HepG2 (cell line): ENCODE results near the gene COG5. TPM values are rescaled to one million over a fixed set of nuclear protein-coding genes. Genes with fewer than 3 reads are reported as not detected.

Source experiments
- ATAC-seq: fragments of 200-7000 bp; cut with Tn5 transposase; 3 replicates; pipeline ENCODE4 v1.9.1; 2020; ENCODE audit warnings: mild to moderate bottlenecking, moderate library complexity
- BruUV-seq: library from RNA; stranded (reverse); fragments of 400-500 nt; replicated peaks from 2 replicates; lab custom pipeline; 2021; lab: Mats Ljungman, UMichigan
- CTCF ChIA-PET: fragments of 300-600 bp; formaldehyde crosslinking; extraction: SDS; loops from one replicate; lab custom pipeline; 2021; ENCODE audit warnings: low total read pairs, inconsistent platforms, low intra/inter-chr PET ratio; lab: Yijun Ruan, JAX
- POLR2A ChIA-PET: fragments of 350-600 bp; sonication (Branson Sonifier 250); formaldehyde crosslinking; loops from one replicate; lab custom pipeline; 2020; ENCODE audit warnings: antibody characterized with exemption, inconsistent platforms; lab: Yijun Ruan, JAX
- DNase-seq: peaks from one replicate; pipeline ENCODE4 v3.0.0-alpha.2; 2015; ENCODE audit warnings: low spot score
- FAIRE-seq: peaks from 3 replicates; lab custom pipeline; 2011; peaks lifted over from hg19 to GRCh38; lab: Jason Lieb, UNC
- H2AFZ ChIP-seq: one replicate; pipeline ENCODE4 v1.6.1; 2011; ENCODE audit warnings: low read length, inconsistent platforms
- H3K27ac ChIP-seq: fragments of 300-600 bp; 3 replicates; pipeline ENCODE4 v1.8.0; 2011; ENCODE audit warnings: mixed run types, mild to moderate bottlenecking, mixed read lengths, low read length, inconsistent platforms; ENCODE audit not compliant: insufficient read depth; ENCODE audit errors: extremely low read length
- H3K27me3 ChIP-seq, 2 experiments: fragments of 200-600 bp in 1 of 2; 2 replicates in 1 of 2; 3 replicates in 1 of 2; pipeline versions ENCODE4 v1.6.0 to v1.8.0; 2011; ENCODE audit warnings: low read length in 2 of 2, mild to moderate bottlenecking in 2 of 2, moderate library complexity in 2 of 2, inconsistent platforms in 1 of 2; ENCODE audit not compliant: insufficient read depth in 2 of 2, control insufficient read depth in 1 of 2
- H3K36me3 ChIP-seq, 2 experiments: fragments of 200-600 bp in 1 of 2; replicated peaks in 1 of 2; 2 replicates in 1 of 2; 3 replicates in 1 of 2; pipeline versions ENCODE4 v1.5.1 to v1.8.0; 2011; ENCODE audit warnings: low read length in 2 of 2, inconsistent platforms in 1 of 2; ENCODE audit not compliant: insufficient read depth in 2 of 2, control insufficient read depth in 1 of 2
- H3K4me1 ChIP-seq: 2 replicates; pipeline ENCODE4 v1.5.1; 2012; ENCODE audit warnings: low read length, inconsistent platforms; ENCODE audit not compliant: insufficient read depth
- H3K4me2 ChIP-seq: 2 replicates; pipeline ENCODE4 v1.6.0; 2011; ENCODE audit warnings: low read depth, low read length, inconsistent platforms
- H3K4me3 ChIP-seq, 3 experiments: fragments of 200-600 bp in 1 of 3; sonication (generic), shearing (Covaris generic) in 1 of 3; replicated peaks in 1 of 3; 2 replicates each; pipeline ENCODE4 v1.5.1; 2011 to 2016; ENCODE audit warnings: low read length in 3 of 3, inconsistent platforms in 2 of 3, low read depth in 2 of 3, mild to moderate bottlenecking in 2 of 3, control low read depth in 1 of 3, mixed read lengths in 1 of 3; ENCODE audit not compliant: insufficient read depth in 1 of 3
- H3K79me2 ChIP-seq: one replicate; pipeline ENCODE4 v1.6.1; 2011; ENCODE audit warnings: low read length, inconsistent platforms; ENCODE audit not compliant: insufficient read depth
- H3K9ac ChIP-seq: 2 replicates; pipeline ENCODE4 v1.6.0; 2011; ENCODE audit warnings: mild to moderate bottlenecking, low read depth, low read length, inconsistent platforms; ENCODE audit not compliant: insufficient read depth
- H3K9me3 ChIP-seq: 2 replicates; pipeline ENCODE4 v1.5.1; 2012; ENCODE audit warnings: mild to moderate bottlenecking, low read length
- H4K20me1 ChIP-seq: 2 replicates; pipeline ENCODE4 v1.6.0; 2011; ENCODE audit warnings: inconsistent platforms, mild to moderate bottlenecking, low read length, moderate library complexity; ENCODE audit not compliant: insufficient read depth
- ATF2 ChIP-seq: sonication (generic); formaldehyde crosslinking; IDR thresholded peaks from 2 replicates; pipeline ENCODE4 v1.4.0; 2020; ENCODE audit warnings: missing genetic modification reagents
- ATF7 ChIP-seq, 2 experiments: fragments of 450-650 bp in 1 of 2; sonication (generic) in 1 of 2; formaldehyde crosslinking in 1 of 2; IDR thresholded peaks; 2 replicates each; pipeline versions ENCODE4 v1.4.0 to v1.6.1; 2016 to 2020; ENCODE audit warnings: antibody characterized with exemption in 1 of 2, mild to moderate bottlenecking in 1 of 2, missing genetic modification reagents in 1 of 2
- BORCS8-MEF2B ChIP-seq: sonication (generic); formaldehyde crosslinking; IDR thresholded peaks from 2 replicates; pipeline ENCODE4 v1.8.0; 2022; ENCODE audit warnings: mild to moderate bottlenecking, missing genetic modification reagents
- FUBP1 ChIP-seq: sonication (generic); formaldehyde crosslinking; IDR thresholded peaks from 2 replicates; pipeline ENCODE4 v1.5.1; 2020; ENCODE audit warnings: missing genetic modification reagents, mild to moderate bottlenecking, borderline replicate concordance
- HDAC1 ChIP-seq: sonication (generic); formaldehyde crosslinking; IDR thresholded peaks from 2 replicates; pipeline ENCODE4 v1.5.1; 2020; ENCODE audit warnings: mild to moderate bottlenecking, missing genetic modification reagents
- THAP7 ChIP-seq: sonication (generic); formaldehyde crosslinking; IDR thresholded peaks from 2 replicates; pipeline ENCODE4 v1.8.1; 2023; ENCODE audit warnings: mild to moderate bottlenecking, missing genetic modification reagents
- ZFP82 ChIP-seq: sonication (generic); formaldehyde crosslinking; IDR thresholded peaks from 2 replicates; pipeline ENCODE4 v1.5.1; 2020; ENCODE audit warnings: mild to moderate bottlenecking, missing genetic modification reagents, borderline replicate concordance
- ZSCAN5A ChIP-seq: sonication (generic); formaldehyde crosslinking; IDR thresholded peaks from 2 replicates; pipeline ENCODE4 v1.8.0; 2022; ENCODE audit warnings: mild to moderate bottlenecking, missing genetic modification reagents, borderline replicate concordance
- whole genome bisulfite sequencing: methylation state at CpG from one replicate; pipeline ENCODE4 v1.1.6; 2017; ENCODE audit warnings: low lambda C conversion rate; 5-methylcytosine and 5-hydroxymethylcytosine counted together
- in situ Hi-C: cut with HindIII; loops from 2 replicates; pipeline ENCODE4 v1.10.0; 2017; ENCODE audit warnings: low pct_unique_long_range_greater_than_20kb; ENCODE audit not compliant: extremely low pct_ligation_motif_present
- intact Hi-C: fragments of 100-400 bp; cut with micrococcal nuclease; formaldehyde crosslinking; loops from one replicate; pipeline ENCODE4 v1.10.0; 2022; ENCODE audit not compliant: unreplicated experiment
- polyA plus RNA-seq, 8 experiments: library from polyadenylated mRNA; depleted of rRNA in 3 of 8; stranded (reverse) in 7 of 8; unstranded in 1 of 8; fragments of >200 nt; fragmentation: Illumina TruSeq in 4 of 8; extraction: Trizol in 4 of 8; gene quantifications; 2 replicates each; pipeline versions ENCODE4 v1.2.1 to v1.2.3, GENCODE V29; 2011 to 2016; ENCODE audit warnings: low read depth in 4 of 8, missing spikeins in 1 of 8, mixed read lengths in 1 of 8; ENCODE audit not compliant: insufficient read depth in 1 of 8
- total RNA-seq, 5 experiments: library from RNA; depleted of rRNA; stranded (reverse); fragments of >200 nt; fragmentation: Illumina TruSeq; extraction: Trizol; gene quantifications; 2 replicates each; pipeline ENCODE4 v1.2.3, GENCODE V29; 2016; ENCODE audit warnings: low read depth in 1 of 5

The COG5 gene
- total and polyA plus RNA-seq, 2 of the 13 experiments (the other 11 are each of a cell fraction or from before 2014, with no cell fraction given), result 20.4 to 31.3 TPM

- DNase-seq (no peak), ATAC-seq (no peak; the same call in 2 of the 3 replicates), FAIRE-seq (no peak)
- no peak overlapping the region for H3K4me2 ChIP-seq
- TF ChIP-seq HDAC1 (CRISPR knock-in tag) (no peak), BORCS8-MEF2B (CRISPR knock-in tag) (no peak), ZFP82 (CRISPR knock-in tag) (no peak)
- no peaks in the 10 kb centered on the region for H4K20me1 ChIP-seq
- WGBS, result 93% methylated on average over 6 of the region's 7 CpGs
- no peaks in the 10 kb centered on the region for H3K9me3 ChIP-seq
- H3K9ac ChIP-seq, result no peak overlapping the region
- H3K79me2 ChIP-seq, result no peaks in the 10 kb centered on the region
- H3K4me3 ChIP-seq, result no peak overlapping the region
- peaks cover 9% of the 10 kb centered on the region for H3K4me1 ChIP-seq
- H3K36me3 ChIP-seq, result peaks cover 0 to 3% of the 10 kb centered on the region in 2 experiments; a peak in 1 of 5 replicates
- ChIA-PET CTCF (no interaction called here), POLR2A (no interaction called here)
- intact Hi-C loops (no loop called here), in situ Hi-C loops (no loop called here)
- no TSS peak for BruUV-seq
- no peaks in the 10 kb centered on the region for H3K27me3 ChIP-seq
- no peak overlapping the region for H3K27ac ChIP-seq
- no peak overlapping the region for H2AFZ ChIP-seq
These were observed 56.9 kb downstream of the COG5 start for GRCh38 chr7:107506674-107507339.

- ATAC-seq (peak; percentile 48), DNase-seq (peak; percentile 56), FAIRE-seq (no peak)
- H3K27me3 ChIP-seq, result no peaks in the 10 kb centered on the region
- no peak overlapping the region for H3K4me3 ChIP-seq
- H3K27ac ChIP-seq, result no peak overlapping the region
- WGBS, result 100% methylated on average over 2 of the region's 2 CpGs
- no peaks in the 10 kb centered on the region for H4K20me1 ChIP-seq
- no peak overlapping the region for H2AFZ ChIP-seq
- in situ Hi-C loops, result no loop called here
- peaks cover 2% of the 10 kb centered on the region for H3K79me2 ChIP-seq
- H3K9me3 ChIP-seq, result no peaks in the 10 kb centered on the region
- H3K4me2 ChIP-seq, result no peak overlapping the region
- peaks cover 9% of the 10 kb centered on the region for H3K4me1 ChIP-seq
- intact Hi-C loops, result no loop called here
- no peak overlapping the region for H3K9ac ChIP-seq
- no TSS peak for BruUV-seq
- peaks cover 0 to 3% of the 10 kb centered on the region in 2 experiments; a peak in 1 of 5 replicates for H3K36me3 ChIP-seq
- CTCF ChIA-PET, result no interaction called here
- POLR2A ChIA-PET, result no interaction called here
- TF ChIP-seq ATF7 (IDR thresholded peaks at IDR 0.05), result 0 out of 2 replicates have a peak, but pooled peaks have one; percentile 19
- TF ChIP-seq ATF7 (CRISPR knock-in tag; IDR thresholded peaks at IDR 0.05), result no peak
- no peak for TF ChIP-seq FUBP1 (CRISPR knock-in tag)
- TF ChIP-seq THAP7 (CRISPR knock-in tag), result no peak
- TF ChIP-seq ZSCAN5A (CRISPR knock-in tag), result no peak
- peak; percentile 22; the same call in 1 of the 2 replicates for TF ChIP-seq ATF2 (CRISPR knock-in tag)
These were observed 57.6 kb downstream of the COG5 start for GRCh38 chr7:107505997-107506673.
